ENCODE results near the gene CLDN2. TPM values are rescaled to one million over a fixed set of nuclear protein-coding genes. Genes with fewer than 3 reads are reported as not detected.
A peak's percentile ranks its signal among the peaks of the same experiment; 100 is the strongest.
"Not testable (repeated sequence)": the region's sequence is repeated elsewhere in the genome, so short reads cannot be mapped to it uniquely, and the experiment has no call there.

CLDN2 gene
- 10 to 100 TPM; 30.2 to 80.0 (median 60.5) TPM for polyA plus RNA-seq (ENCODE audit: insufficient read depth in 1 of 5, insufficient read length in 5 of 5, low replicate concordance in 1 of 5)
- long read RNA-seq, donor 1, partial matches to known transcripts = 0 of 65 reads
- long read RNA-seq, donor 1, other reads (novel, unspliced or antisense) = 63 of 65 reads
- long read RNA-seq, donor 2, partial matches to known transcripts = 0 of 22 reads
- long read RNA-seq, donor 2, other reads (novel, unspliced or antisense) = 22 of 22 reads
- long read RNA-seq, donor 3, partial matches to known transcripts = 40 of 40 reads
- long read RNA-seq, donor 3, other reads (novel, unspliced or antisense) = 0 of 40 reads
- long read RNA-seq, donor 4, partial matches to known transcripts = 0 of 31 reads
- long read RNA-seq, donor 4, other reads (novel, unspliced or antisense) = 31 of 31 reads
- long read RNA-seq, donor 5, partial matches to known transcripts = 0 of 38 reads
- long read RNA-seq, donor 5, other reads (novel, unspliced or antisense) = 37 of 38 reads
- long read RNA-seq, donor 6, partial matches to known transcripts = 154 of 155 reads
- long read RNA-seq, donor 6, other reads (novel, unspliced or antisense) = 0 of 155 reads
- long read RNA-seq, donor 7, partial matches to known transcripts = 25 of 124 reads
- long read RNA-seq, donor 7, other reads (novel, unspliced or antisense) = 99 of 124 reads
- long read RNA-seq, donor 8, partial matches to known transcripts = 0 of 17 reads
- long read RNA-seq, donor 8, other reads (novel, unspliced or antisense) = 15 of 17 reads

DNA sequence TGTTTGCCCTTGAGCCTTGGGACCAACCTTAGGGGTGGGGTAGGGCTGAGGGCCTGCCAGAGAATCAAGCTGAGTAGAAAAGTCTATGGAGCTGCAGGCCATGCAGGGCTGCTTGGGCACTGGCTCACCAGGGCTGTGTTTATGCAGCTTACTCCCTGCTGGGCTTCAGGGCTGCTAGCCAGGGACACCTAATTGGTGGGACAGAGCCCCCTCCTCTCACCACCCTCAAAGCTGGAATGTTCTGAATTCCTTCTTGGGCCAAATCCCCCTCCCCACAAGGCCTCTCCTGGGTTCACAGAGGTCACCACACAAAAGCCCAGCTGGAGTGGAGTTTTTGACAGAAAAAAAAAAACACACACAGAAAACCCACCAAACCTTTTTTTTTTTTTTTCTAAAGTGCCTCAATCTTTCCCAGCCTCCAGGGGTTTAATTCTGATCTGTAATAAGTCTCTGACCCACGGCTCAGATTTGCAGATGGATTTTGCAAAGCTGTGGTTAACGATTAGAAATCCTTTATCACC lies at the start of gene CLDN2:
TSS of gene CLDN2 (plus strand) at position 471 of the 521 bp plus-strand sequence. CDS start 7,827 bp downstream, outside the sequence.
- no peak for DNase-seq

GRCh38 chrX:106872796-106873195 lies 47.4 kb upstream of the CLDN2 start:
- not testable (repeated sequence) for DNase-seq

DNA sequence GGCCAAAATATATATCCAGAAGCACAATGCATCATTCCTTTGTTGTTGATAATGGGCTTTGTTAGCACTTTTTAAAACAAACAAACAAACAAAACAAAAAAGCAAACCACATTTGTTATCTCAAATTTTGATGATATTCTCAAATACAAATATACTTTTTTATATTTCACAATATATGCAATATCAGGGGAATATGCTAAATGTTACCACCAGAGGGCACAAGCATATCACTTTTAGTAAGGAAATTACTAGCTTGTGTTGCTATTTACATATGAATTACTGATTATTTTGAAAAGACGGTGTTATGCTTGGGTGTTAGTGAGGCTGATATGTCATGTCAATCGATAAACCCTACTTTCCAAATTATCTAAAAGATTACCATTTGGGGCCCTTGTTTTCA lies 46.1 kb upstream of the CLDN2 start:
- DNase-seq = no peak

DNA sequence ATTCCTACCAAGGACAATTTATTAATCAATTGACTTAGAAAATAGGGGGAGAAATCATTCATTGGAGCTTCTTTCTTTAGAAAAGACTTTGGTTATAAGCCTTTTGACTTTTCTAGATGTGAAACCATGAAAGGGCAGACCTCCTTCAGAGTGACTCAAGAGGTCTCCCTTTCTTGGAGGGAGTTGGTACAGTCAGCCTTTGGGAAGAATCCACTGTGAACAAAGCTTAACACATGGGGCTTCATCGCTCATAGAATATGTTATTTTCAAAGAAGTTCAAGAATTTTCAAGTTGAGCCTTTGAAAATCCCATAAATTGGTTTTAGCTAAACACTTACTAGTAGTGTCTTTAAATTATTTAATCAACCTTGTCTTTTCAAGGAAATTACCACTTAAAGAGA lies 45.1 kb upstream of the CLDN2 start:
- no peak for DNase-seq

DNA sequence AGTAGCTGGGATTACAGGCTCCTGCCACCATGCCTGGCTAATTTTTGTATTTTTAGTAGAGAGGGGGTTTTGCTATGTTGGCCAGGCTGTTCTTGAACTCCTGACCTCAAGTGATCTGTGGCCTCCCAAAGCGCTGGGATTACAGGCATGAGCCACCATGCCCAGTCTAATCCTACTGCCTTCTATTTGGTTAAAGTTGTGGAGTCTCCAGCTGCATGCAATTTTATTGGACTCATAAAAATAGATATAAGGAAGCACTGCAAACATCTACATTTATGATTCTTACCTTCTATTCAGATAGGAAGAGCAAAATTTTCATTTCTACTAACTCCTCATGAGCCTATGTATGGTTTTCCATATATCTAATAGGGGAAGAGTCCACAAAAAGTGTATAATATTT lies 30.7 kb upstream of the CLDN2 start:
- DNase-seq = no peak

GRCh38 chrX:106891762-106892460 lies 28.3 kb upstream of the CLDN2 start:
- no peak for DNase-seq

DNA sequence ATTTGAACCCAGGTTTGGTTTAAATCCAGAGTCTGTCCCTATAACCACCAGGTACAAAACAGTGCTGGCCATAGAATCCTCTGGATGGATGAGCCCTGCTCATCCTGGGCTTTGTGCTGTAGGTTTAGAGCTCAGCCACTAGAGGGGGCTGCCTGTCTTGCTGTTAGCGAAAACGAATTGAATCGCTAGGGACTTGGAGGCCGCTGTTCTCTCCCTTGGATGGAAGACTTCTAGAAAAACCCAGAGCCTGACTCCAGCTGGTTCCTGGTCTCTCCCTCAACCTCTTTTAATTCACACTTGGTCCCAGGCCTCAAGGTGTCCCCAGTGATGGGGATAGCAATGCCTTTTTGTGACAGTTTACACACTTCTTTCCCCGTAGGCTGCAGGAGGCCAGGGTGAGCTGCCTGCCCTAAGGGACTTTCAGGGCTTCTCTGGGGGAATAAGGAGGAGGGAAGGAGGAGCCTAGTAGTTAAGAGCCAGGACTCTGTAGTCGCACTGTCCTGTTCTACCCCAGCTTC lies 25.8 kb upstream of the CLDN2 start:
- DNase-seq = peak; percentile 35 to 42

DNA sequence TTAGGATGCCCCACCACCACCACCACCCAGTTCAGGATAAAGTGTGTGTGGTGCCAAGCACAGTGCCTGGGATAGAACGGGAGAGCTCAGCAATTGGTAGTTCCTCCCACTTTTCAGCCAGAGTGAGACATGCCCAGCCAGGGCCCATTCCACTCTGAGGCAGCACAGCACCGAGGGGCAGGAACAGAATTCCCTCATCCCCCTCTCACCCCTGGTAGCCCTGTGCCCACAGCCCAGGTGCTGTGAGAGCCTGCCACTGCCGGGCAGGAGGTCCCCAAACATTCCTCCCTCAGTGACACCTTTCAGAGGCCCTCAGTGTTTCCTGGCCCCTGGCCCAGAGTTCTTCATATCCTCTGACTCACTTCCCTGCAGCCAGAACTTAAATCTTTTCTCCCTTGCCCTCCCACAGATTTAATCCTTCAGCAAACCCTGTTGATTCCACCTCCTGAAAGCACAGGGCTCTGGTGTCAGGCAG lies 25.2 kb upstream of the CLDN2 start:
- no peak for DNase-seq

- DNase-seq = no peak
Measured at GRCh38 chrX:106897259-106897658, 22.9 kb upstream of the CLDN2 start.

GRCh38 chrX:106898462-106898861 lies 21.7 kb upstream of the CLDN2 start:
- peak in 1 of 2 donors; percentile 21 for DNase-seq

DNA sequence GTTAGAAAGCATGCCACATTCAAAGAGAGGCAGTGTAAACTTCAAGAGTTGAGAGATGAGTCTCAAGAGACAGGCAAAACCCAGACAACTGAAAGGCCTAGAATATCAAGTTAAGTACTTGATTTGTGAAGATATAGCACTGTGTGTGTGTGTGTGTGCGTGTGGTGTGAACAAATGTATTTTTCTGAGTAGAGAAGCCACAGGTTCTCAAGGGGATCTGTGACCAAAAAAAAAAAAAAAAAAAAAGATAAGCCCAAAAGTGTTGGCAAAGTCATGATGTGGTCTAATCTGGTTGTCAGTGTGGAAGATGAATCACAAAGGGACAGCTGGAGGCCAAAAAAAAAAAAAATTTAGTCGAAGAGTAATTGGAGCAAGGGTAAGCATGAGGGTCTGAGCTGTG lies 20.9 kb upstream of the CLDN2 start:
- no peak for DNase-seq

- DNase-seq = no peak
Measured at GRCh38 chrX:106899841-106900240, 20.4 kb upstream of the CLDN2 start.

DNA sequence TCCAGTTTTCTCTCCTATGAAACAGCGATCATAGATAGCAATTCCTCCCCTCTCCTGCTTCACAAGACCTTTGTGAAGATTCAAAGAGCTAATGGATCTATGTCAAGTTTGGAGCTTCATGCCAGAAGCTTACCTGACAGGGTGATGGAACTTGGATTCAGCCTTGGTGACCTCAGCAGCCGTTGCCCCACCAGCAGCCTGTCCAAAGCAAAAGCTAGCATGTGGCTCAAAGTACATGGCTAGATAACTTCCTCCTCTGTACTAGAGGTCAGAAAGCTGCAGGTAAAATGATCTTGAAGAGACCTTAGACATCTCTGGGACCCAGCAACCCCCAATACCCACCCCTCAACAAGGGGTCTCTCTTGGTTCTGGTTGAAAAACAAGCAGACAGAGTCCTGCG lies 18.9 kb upstream of the CLDN2 start:
- DNase-seq = no peak

DNA sequence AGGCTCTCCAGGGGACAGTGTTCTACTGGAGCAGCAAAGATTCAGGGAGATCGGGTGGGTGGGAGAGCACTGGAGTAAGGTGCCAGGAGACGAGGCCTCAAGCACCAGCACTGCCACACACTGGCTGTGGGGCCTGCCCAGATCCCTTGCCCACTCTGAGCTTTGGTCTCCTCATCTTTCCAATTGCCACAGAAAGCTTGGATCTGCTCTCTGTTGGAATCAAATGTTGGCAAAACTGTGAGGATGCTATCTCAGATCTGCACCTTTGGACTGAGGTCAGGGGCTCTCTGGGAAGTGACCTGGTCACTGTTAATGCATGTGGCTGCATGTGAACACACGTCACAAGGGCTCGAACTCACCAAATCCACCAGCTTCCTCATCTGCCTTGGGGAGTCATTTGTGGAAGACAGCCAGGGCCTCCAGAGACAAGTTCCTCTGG lies 18.4 kb upstream of the CLDN2 start:
- no peak for DNase-seq

DNA sequence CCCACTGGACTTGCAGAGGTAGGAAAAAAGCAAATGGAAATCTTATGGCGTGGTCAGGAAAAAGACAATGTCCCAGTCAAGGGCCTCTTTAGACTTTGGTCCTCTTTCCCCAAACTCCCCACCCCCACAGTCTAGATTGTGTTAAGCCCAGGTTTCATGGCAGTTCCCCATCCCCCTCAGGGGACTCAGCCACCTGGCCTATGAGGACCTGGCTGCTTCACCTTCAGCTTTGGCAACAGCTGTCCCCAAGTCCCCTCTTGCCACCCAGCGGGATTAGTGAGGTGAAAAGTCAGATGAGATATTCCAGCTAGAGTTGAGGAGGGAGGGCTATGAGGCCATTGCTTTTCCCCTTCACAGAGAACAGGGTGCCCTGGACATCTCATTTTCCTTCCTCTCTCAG lies 17.5 kb upstream of the CLDN2 start:
- no peak for DNase-seq

- no peak for DNase-seq
Measured at GRCh38 chrX:106903291-106903824, 16.8 kb upstream of the CLDN2 start, which contains the start of gene RIPPLY1. TSS of gene RIPPLY1 (minus strand) at chrX:106903341. CDS start at chrX:106903287, 54 bp downstream.

DNA sequence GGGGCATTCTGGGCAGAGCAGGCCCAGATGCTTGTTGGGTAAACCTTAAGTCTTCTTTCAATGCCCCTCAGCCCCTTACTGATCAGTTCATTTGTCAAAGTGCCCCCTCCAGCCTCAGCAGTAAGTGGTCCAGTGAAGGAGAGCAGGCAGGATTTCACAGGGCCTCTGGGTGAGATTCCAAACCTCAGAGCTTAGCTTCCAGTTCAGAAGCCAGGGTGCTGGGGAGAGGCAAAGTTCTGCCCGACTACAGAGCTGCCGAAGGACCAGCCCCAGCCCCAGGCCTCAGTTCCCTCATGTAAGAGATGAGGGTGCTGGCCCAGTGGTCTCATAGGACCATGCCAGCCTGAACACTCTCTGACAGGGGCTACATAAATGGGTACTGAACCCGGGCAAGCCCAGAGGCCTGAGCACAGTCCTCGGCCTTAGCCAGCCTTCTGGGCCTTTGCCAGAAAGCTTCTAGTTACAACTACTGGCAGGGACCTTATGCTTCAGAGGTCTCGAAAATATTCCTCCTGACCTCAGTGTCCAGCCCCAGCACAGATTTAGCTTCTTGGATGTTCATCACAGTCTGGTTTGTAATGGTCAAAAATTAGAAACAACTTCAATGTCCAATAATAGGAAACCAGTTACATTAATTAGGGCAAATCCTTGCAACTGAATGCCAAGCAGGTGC lies 16.2 kb upstream of the CLDN2 start:
- DNase-seq = no peak

GRCh38 chrX:106905064-106905708 lies 15.0 kb upstream of the CLDN2 start:
- DNase-seq = no peak

GRCh38 chrX:106906361-106906760 lies 13.8 kb upstream of the CLDN2 start:
- DNase-seq = peak; percentile 40 to 42

DNA sequence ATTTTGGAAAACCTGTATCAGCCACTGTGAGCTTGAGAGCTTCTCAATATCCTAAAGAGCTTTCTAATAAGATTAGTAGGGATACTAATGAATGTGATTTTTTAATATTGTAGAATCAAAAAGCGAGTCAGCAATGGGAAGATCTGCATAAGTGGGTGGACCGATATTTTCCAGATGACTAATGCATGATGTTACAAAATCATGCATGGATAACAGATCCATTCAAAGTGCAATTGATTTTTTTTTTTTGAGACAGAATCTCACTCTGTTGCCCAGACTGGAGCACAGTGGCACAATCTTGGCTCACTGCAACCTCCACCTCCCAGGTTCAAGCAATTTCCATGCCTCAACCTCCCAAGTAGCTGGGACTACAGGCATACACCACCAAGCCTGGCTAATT lies 7.3 kb upstream of the CLDN2 start:
- no peak for DNase-seq

All from right lung (tissue), 10 donors.